CD4-positive, alpha-beta T cell treated with Interleukin-6 at 100 ng/mL for 8 hours (primary cell): ENCODE measurements around the gene TTC12.
"Not testable (repeated sequence)": the region's sequence is repeated elsewhere in the genome, so short reads cannot be mapped to it uniquely, and the experiment has no call there.

ENCODE experiments used
- DNase-seq: peaks from one replicate; pipeline ENCODE4 v3.0.0-alpha.2; 2020; ENCODE audit warnings: mixed read lengths, low spot score

TTC12 gene

DNA sequence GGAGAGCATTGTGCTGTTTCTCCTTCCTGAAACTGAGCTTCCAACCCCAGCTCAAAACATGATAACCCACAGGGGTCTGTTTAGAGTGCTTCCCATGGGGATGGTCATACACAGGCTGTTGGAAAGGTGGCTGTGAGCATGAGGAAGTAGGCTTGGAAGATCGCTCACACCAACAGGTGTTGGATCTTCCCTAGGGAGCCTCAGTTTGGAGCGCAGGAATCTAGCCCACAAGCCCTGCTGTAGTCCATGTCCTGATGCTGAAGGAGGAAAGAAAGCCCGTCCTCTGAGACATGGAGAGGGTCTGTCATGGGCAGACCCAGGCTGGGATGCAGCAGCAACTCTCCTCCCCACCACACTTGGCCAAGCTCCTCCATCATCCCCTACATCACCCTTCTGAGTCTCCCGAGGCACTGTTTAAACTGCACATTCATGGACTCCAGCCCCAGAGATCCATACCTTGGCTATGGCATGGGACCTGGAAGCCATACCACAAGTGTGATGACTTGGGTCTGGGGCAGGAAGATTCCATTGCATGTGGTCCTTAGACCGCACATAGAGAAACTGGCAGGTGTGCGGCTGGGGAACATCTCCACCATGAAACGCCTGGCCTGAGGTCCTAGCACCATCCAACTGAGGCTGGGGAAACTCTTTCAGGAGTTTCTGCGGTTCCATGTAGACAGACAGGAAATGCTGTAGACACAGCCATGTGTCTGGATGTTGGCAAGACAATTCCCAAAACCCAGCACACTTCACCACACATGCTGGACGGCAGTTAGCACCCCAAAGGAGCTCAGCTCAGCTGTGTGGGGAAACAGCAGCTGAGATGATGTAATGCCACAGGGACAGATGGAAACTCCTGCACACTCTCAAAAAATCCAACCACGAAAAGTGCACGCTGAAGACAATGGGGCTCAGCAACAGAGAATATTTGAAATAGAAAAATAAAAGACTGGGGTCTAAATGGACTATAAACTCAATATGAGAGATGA is 27.6 kb upstream of the TTC12 start:
- no peak for DNase-seq

DNA sequence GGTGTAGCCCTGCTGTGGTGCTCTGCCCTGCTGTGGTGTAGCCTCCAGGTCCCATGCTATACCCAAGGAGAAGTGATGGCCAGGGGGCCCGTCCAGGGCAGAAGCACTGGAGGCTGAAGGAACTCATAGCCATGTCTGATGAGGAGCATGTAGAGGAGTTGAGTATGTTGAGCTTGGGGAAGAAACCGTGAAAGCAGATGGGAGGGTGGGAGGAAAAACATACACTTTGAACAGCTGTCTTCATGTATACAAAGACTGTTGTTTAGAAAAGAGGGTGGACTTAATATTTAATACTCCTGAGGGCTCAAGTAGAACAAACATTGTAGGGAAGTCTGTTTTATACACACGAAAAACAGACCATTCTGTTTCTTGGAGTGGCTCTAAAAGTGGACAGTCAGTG is 26.6 kb upstream of the TTC12 start:
- DNase-seq = no peak

DNA sequence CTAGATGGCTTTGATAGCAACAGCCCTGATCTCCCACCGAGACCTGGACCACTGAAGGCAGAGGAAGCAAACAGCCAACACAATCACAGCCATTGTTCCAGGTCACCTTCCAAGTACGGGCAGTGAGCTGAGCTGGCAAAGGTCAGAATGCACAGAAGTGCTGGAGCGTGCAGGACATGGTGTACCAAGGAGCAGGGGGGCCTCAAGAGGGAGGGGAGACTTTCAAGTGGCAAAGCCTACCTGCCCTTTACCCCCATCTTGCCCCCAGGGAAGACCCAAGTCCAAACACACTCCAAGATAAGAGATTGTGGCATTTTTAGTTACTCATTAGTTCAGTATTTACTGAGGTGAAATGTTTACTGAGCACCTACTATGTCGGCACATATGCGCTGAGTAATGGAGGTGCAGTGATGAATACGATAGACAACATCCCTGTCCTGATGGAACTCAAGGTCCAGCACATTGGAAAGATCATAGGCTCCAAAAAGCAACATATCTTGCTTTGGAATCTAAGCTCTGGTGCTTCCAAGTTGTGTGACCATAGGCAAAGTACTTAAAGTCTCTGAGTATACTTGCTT is 26.0 kb upstream of the TTC12 start:
- DNase-seq = no peak

DNA sequence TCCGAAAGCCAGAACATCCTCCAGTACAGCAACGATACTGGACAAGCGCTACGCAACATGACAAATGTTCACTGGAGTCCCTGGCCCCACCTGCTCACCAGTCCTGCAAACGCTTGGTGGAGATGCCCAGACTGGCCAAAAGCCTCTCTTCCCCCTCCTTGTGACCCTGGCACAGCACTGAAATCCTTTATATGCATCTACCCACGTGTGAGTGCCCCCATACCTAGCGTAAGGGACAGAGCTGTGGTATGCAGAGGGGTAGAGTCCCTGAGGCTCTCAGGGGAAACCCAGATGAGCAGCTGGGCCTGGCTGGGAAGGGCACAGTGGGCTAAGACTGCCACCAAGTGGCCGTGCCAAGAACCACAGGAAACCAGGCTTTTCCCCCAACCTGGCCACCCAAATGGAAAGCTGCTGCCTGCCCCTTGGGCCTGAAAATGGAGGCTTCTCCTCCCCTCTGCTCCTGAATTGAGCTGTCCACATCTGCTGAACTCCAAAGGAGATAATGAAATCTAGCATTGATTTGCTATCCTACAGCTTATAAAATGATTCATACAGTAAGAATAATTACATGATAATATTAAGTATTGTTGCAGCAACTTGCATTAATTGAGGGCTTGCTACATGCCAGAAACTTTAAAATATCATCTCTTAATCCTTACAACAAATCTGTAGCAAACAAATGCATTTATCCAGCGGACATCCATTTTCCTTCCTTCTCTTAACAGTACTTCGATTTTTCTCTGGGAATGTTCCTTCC is 24.8 kb upstream of the TTC12 start:
- DNase-seq = peak; percentile 45

DNA sequence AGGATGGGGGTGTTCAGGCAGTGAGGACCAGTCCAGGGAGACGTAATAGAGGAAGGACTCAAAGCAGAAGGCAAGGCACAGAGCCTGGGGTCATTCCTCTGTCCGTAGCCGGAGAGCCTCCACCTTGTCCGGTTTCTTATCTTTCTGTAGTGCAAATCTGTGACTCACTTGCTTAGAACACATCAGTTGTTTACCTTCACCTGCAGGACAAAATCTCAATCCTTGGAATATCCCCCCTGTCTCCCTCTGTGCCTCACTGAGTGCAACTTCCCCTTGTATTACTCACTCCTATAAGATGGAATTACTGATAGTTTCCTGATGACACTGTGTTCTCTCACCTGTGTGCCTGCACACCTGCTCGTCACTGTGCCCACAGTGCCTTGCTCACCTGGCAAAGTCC is 20.4 kb upstream of the TTC12 start:
- DNase-seq = no peak

DNA sequence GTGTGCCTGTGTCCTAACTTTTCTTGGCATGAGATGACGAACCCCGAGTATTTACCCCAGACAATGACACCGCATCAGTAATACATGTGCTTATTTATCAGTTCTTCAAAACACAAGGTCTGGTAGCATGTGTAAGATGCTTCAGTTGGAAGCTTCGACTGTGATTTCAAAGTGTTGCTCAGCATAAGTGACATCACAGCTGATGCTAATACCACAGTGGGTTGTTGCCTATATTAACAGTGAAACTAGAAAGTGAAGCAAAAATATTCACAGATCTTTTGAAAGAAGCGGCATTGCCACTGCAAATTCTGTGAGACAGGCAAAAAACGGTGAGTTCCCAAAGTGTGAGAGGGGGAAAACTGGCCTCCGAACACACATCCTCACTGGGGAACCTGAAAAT is 18.4 kb upstream of the TTC12 start:
- no peak for DNase-seq

DNA sequence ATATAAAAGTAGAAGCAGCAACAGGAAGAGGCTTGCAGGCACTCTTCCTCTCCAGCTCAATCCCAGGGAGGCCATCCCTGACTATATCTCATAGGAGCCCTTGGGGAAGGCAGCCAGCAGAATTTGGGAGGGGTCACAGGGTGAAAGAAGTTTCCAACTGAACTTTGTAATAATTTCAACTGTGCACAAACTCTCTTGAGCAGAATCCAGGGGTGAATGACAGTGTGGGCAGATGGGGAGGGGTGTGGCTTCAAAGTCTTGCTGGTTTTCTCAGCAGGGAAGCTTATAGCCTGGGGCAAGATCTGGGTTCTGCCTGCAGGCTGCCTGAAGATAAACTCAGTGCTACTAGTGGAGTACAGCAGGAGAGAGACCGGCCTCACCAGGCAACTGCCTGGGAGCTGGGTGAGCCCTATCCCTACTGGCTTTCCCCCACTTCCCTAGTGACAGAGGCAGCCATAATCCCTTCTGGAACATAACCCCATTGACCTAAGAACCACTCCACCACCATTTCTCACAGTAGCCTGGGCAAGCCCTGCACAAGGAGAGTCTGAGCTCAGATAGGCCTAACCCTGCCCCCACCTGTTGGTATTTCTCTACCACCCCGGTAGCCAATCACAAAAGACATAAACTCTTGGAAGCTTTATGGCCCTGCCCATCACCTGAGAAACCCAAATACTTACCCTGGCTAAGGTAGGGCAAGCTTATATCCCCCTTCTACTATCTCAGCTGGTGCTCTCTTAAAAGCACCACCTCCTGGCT is 17.8 kb upstream of the TTC12 start:
- DNase-seq = no peak

DNA sequence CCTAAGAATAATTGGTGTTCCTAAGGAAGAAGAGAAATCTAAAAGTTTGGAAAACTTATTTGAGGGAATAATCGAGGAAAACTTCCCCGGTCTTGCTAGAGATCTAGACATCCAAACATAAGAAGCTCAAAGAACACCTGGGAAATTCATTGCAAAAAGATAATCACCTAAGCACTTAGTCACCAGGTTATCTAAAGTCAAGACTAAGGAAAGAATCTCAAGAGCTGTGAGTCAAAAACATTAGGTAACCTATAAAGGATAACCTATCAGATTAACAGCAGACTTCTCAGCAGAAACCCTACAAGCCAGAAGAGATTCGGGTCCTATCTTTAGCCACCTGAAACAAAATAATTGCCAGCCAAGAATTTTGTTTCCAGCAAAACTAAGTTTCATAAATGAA is 15.9 kb upstream of the TTC12 start:
- not testable (repeated sequence) for DNase-seq

DNA sequence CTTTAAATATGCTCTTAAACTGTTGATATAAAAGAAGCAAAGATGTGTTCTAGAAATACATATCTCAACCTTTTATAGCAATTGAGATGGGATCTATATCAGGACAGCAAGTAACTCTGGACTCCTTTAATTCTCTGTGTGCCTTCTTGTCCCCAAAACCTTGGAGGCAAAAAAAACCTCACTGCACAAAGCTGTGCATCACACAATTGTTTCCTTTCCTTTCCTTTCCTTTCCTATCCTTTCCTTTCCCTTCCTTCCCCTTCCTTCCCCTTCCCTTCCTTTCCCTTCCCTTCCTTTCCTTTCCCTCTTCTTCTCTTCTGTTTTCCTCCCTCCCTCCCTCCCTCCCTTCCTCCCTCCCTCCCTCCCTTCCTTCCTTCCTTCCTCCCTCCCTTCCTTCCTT is 9.5 kb upstream of the TTC12 start:
- no peak for DNase-seq

DNA sequence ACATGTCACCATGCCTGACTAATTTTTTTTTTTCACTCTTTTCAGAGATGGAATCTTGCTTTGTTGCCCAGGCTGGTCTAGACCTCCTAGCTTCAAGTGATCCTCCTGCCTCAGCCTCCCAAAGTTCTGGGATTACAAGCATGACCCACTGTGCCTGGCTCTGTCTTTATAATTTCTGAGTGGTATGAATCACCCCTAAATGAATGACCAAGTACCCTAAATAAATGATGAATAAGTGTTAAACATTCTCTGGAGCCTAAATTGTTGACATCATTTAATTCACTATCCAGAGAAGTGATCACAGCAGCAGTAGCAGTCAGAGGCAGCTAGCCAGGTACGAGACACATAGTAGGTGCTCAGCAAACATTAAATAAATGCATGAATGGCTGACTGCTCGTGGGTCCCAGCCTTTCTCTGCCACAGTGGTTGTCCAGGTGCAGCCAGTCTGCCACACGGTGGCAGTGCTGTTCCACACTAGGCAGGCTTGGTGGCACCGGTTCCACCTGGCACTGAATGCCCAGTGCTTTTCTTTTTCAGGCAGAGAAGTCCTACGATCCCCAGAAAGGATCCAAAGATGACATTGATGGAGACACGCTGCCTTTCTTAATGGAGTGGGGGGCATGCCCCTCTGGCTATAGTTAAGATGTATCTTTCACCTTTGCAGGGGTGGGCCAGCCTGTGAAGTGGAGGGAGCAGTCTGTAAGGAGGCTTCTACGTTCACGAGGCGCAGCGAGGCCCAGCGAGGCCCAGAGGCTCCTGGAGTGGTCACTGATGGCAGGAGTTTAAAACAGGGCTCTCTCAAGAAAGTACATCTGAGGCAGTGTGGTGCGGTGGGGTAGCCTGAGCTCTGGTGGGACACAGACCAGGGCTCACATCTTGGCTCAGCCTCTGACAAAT is 8.7 kb upstream of the TTC12 start:
- peak; percentile 60 for DNase-seq

DNA sequence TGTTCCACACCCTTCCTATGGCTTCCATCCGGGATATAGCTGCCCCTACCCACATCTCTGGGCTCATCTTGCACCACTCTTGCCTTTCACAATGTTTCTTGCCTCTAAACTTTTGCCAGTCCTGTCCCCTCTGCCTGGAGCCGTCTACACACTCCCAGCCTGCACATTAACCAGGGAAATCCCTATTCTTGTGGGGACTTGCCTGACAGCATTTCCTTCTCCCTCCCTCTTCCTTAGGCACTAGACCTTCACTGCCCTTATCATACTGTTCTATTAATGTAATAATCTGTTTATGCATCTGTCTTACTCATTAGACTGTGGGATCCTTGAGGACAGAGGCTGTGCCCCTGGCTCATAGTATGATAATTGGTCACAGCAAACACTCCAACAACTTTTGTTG is 5.8 kb upstream of the TTC12 start:
- no peak for DNase-seq

DNA sequence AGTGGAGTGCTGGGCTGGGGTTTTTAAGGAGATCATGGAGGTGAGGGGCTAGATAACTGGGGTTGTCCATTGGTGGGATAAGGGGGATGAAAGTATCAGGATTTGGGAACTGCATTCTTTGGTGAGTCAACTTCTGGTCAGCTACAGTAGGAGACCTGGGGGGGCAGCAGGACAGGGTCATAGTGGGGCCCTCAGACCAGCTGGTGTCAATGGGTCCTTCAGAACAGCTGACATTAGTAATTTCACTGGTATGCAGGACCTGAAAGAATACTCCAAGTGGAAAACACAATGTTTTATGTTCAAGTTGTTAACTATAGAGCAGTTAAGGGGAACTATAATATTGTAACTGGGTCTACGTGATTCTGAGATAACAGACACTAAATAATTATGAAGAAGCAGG is 2.8 kb upstream of the TTC12 start:
- DNase-seq = no peak

DNA sequence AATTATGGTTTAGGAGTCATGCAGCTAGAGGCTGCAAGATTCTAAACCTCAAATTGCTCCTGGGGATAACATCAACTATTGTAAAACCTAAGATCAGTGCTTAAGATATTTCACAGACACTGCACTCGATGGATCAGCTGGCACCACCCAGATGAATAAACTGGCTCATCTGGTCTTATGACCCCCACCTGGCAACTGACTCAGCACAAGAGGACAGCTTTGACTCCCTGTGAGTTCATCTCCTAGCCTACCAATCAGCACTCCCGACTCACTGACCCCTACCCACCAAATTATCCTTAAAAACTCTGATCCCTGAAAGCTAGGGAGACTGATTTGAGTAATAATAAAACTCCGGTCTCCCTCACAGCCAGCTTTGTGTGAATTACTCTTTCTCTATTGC is 782 bp upstream of the TTC12 start:
- DNase-seq = no peak

DNA sequence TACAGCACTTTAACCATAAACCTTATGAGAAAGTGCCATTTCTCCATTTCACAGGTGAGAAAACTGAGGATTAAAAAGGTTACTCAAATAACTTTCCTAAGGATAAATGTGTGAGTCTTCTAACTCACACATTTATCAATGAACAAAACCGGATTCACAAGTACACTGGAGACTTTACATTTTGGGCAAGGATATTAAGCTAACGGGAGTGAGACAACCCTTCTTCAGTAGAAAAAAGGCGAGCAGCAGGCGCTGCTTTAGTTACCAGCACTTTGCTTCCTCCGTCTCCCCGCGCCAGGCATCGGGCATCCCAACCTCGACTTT is 356 bp upstream of the TTC12 start:
- DNase-seq = no peak

DNA sequence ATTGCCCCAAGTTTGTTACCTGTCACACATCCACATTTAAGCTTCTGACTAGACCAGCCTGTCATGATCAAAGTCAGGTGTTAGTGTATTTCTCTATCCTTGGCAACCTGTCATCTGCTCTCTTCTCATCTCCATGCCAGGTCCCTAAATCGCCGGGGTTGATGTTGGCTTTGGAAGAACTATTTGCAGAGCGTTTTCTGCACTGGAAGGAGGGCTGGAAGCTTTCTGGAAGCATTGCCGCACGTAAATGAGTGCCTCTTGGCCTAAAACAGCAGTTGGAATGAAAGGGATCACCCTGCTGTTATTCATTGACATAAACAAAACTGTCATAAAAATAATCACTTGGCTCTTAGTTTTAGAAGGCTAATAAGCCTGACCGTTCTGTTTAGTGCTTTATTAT is 1.4 kb downstream of the TTC12 start:
- DNase-seq = no peak

DNA sequence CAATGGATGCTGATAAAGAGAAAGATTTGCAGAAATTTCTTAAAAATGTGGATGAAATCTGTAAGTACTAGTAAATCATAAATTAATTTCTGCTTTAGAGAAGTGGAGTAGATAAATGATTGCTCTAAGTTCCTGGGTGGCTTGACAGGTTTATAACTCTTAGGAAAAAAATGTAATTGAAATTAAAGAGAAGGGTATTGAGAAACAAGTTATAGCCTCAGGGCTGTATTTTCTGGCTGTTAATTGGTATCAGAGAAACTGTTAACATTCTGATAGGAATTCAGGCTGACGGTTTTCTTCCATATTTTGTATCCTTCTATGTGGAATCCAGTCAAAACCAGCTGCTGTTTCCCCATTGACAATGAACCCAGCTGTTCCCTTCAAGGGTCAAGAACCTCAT is 1.9 kb downstream of the TTC12 start:
- DNase-seq = no peak

DNA sequence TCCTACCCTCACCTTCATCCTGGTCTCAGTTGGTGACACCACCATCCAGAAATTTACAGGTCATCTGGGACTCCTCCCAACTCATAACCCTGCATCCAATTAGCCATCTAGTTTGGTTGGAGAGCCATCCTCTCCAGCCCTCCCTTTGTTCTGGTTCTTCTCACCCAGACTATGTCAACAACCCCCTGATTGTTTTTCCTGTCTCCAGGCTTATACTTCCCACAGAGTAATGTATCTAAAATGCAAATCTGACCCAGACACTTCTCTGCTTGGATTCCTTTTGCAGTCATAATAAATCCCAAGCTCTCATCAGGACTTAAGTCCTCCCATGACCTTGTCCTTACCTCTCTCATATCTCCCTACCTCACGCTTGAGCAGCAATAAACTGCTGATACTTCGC is 3.0 kb downstream of the TTC12 start:
- no peak for DNase-seq

DNA sequence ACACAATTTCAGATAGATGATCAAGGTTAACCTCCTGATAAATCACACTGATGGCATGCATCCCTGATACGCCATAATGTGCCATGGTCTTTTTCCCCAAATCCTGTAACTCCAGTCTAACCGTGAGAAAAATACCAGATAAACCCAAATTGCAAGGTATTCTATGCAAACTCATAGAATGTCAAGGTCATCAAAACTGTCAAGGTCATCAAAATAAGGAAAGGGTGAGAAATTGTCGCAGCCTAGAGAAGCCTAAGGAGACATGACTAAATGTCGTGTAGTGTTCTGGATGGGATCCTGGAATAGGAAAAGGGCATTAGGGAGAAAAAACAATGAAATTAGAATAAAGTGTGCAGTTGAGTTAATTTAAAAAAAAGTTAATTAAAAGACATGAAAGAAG is 4.7 kb downstream of the TTC12 start:
- DNase-seq = no peak

DNA sequence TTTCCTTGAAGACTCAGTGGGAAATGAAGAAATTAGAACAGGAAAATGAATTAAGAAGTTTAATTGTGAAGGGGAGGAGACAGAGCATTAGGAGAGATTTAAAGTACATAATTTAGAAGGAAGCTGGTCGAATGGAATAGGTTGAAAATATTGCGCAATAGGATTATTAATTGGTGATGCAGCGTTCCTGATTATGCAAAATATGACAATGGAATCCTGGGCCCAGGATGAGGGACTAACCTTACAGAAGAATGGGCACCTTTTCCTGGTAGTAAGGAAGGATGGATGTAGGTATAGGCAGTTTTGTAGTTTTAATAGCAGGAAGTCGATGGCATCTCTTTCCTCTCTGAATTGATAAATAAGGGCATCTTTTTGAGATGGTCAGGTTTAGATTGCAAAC is 7.8 kb downstream of the TTC12 start:
- DNase-seq = no peak

DNA sequence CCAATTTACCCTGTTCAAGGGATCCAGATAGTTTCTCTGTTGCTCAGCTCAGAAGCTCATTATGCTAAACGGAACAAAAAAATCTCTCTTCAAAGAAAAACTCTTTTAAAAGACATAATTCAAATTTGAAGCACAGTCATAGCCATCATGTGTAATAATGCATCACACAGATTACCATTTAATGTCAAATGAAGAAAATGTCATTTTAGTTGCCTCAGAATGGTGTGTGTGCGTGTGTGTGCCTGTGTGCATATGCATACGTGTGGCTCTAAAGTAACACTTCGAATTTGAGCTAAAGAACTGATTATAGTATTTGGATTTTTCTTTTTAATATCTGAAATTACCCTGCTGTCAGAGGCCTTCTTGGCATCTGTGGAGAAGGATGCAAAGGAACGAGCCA is 9.9 kb downstream of the TTC12 start:
- no peak for DNase-seq

DNA sequence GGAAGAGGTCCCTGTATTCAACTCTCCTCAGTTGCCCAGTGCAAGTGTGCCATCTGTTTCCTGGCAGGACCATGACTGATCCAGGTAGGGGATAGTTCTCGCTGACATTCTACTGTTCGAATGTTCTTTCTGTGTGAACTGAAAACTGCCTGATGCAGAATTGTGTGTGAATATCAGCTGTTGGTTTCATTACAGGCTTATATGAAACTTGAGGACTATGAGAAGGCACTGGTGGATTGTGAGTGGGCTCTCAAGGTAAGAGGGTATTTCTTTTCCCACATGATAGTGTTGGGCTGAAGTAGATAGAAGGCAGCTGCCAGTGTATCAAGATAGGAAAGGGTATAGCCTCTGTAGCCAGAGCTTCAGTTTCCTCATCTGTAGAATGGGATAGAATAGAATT is 15.3 kb downstream of the TTC12 start:
- no peak for DNase-seq
